ENCODE results near the gene PPFIBP2. TPM values are rescaled to one million over a fixed set of nuclear protein-coding genes. Genes with fewer than 3 reads are reported as not detected.

PPFIBP2 gene
- total RNA-seq, 1 donor from 2014 or later, result 8.7 TPM

- no peak overlapping the region for H3K4me3 Mint-ChIP-seq
- H3K9ac ChIP-seq, result no peak overlapping the region
- no peaks in the 10 kb centered on the region for H3K36me3 ChIP-seq
- H3K4me3 ChIP-seq, result no peak overlapping the region
- no peak overlapping the region for H2AFZ ChIP-seq (replicated peaks)
- peaks cover 8% of the 10 kb centered on the region for H3K27me3 Mint-ChIP-seq (ENCODE audit: insufficient read depth, low read depth)
- no peak for TF ChIP-seq EZH2phosphoT487 (IDR thresholded peaks at IDR 0.05)
- TF ChIP-seq EZH2 (IDR thresholded peaks at IDR 0.05), result no peak
- TF ChIP-seq CTCF (IDR thresholded peaks at IDR 0.05), result no peak
- no peaks in the 10 kb centered on the region for H3K9me3 Mint-ChIP-seq
- no peak overlapping the region for H3K4me2 ChIP-seq
- H4K20me1 ChIP-seq (ENCODE audit: low read depth), result no peaks in the 10 kb centered on the region
- H3F3A ChIP-seq (ENCODE audit: low read depth), result peaks cover 11% of the 10 kb centered on the region
- DNase-seq (ENCODE audit: low spot score), result no peak
- H3K27ac ChIP-seq, result no peak overlapping the region
- H3K9me3 ChIP-seq (ENCODE audit: low read depth), result no peaks in the 10 kb centered on the region
- H3K4me1 ChIP-seq, result peaks cover 14% of the 10 kb centered on the region
- peaks cover 22% of the 10 kb centered on the region for H3K27me3 ChIP-seq
- no peaks in the 10 kb centered on the region for H3K36me3 Mint-ChIP-seq
- H3K79me2 ChIP-seq (ENCODE audit: low read depth), result no peaks in the 10 kb centered on the region
- peaks cover 21% of the 10 kb centered on the region for H3K4me1 Mint-ChIP-seq
- H3K27ac Mint-ChIP-seq, result no peak overlapping the region
These were observed 2.4 kb upstream of the PPFIBP2 start for GRCh38 chr11:7511401-7511800.

- Mint-ChIP-seq H3K4me1 (peaks cover 21% of the 10 kb centered on the region), H3K27ac (no peak overlapping the region), H3K4me3 (peak overlapping the region; percentile 91), H3K36me3 (no peaks in the 10 kb centered on the region), H3K27me3 (ENCODE audit: insufficient read depth, low read depth) (peaks cover 8% of the 10 kb centered on the region), H3K9me3 (no peaks in the 10 kb centered on the region)
- Histone ChIP-seq H3K9ac (no peak overlapping the region), H3K27me3 (peaks cover 22% of the 10 kb centered on the region), H3K36me3 (no peaks in the 10 kb centered on the region), H3F3A (ENCODE audit: low read depth) (peaks cover 11% of the 10 kb centered on the region), H3K4me3 (peak overlapping the region; percentile 73), H3K27ac (no peak overlapping the region), H3K4me2 (peak overlapping the region; percentile 90), H3K4me1 (peaks cover 14% of the 10 kb centered on the region), H2AFZ (replicated peaks) (peak overlapping the region; percentile 96), H4K20me1 (ENCODE audit: low read depth) (no peaks in the 10 kb centered on the region), H3K79me2 (ENCODE audit: low read depth) (no peaks in the 10 kb centered on the region), H3K9me3 (ENCODE audit: low read depth) (no peaks in the 10 kb centered on the region)
- no peak for TF ChIP-seq EZH2 (IDR thresholded peaks at IDR 0.05)
- no peak for TF ChIP-seq CTCF (IDR thresholded peaks at IDR 0.05)
- no peak for TF ChIP-seq EZH2phosphoT487 (IDR thresholded peaks at IDR 0.05)
- DNase-seq (ENCODE audit: low spot score), result no peak
These were observed 1.1 kb upstream of the PPFIBP2 start for GRCh38 chr11:7512525-7513233.

- Mint-ChIP-seq H3K9me3 (peaks cover 5% of the 10 kb centered on the region), H3K4me3 (peak overlapping the region; percentile 91), H3K4me1 (peaks cover 21% of the 10 kb centered on the region), H3K36me3 (no peaks in the 10 kb centered on the region), H3K27ac (no peak overlapping the region), H3K27me3 (ENCODE audit: insufficient read depth, low read depth) (peaks cover 13% of the 10 kb centered on the region)
- Histone ChIP-seq H3K27me3 (peaks cover 22% of the 10 kb centered on the region), H3K79me2 (ENCODE audit: low read depth) (no peaks in the 10 kb centered on the region), H3K27ac (no peak overlapping the region), H3K36me3 (no peaks in the 10 kb centered on the region), H3K9me3 (ENCODE audit: low read depth) (no peaks in the 10 kb centered on the region), H3K4me3 (peak overlapping the region; percentile 73), H3K4me2 (peak overlapping the region; percentile 90), H2AFZ (replicated peaks) (peak overlapping the region; percentile 96), H3F3A (ENCODE audit: low read depth) (peaks cover 11% of the 10 kb centered on the region), H3K4me1 (peaks cover 14% of the 10 kb centered on the region), H3K9ac (no peak overlapping the region), H4K20me1 (ENCODE audit: low read depth) (no peaks in the 10 kb centered on the region)
- peak; percentile 42 for DNase-seq (ENCODE audit: low spot score)
- peak; percentile 31 for TF ChIP-seq EZH2 (IDR thresholded peaks at IDR 0.05)
- TF ChIP-seq CTCF (IDR thresholded peaks at IDR 0.05), result no peak
- TF ChIP-seq EZH2phosphoT487 (IDR thresholded peaks at IDR 0.05), result no peak
These were observed 346 bp downstream of the PPFIBP2 start for GRCh38 chr11:7514099-7514591.

All from neural progenitor cell (in vitro differentiated cells).